GM06990 (cell line): ENCODE data around the gene RPS6KC1.

ENCODE experiments used
- DNase-seq: peaks from one replicate; pipeline ENCODE4 v3.0.0-alpha.2; 2011; ENCODE audit not compliant: insufficient read length; ENCODE audit errors: extremely low read depth
- H3K27me3 ChIP-seq: replicated peaks from 2 replicates; pipeline ENCODE4 v1.6.0; 2011; ENCODE audit warnings: low read length; ENCODE audit not compliant: control insufficient read depth, insufficient read depth
- H3K36me3 ChIP-seq: 2 replicates; pipeline ENCODE4 v1.5.1; 2011; ENCODE audit warnings: low read length; ENCODE audit not compliant: control insufficient read depth, insufficient read depth
- H3K4me3 ChIP-seq: replicated peaks from 2 replicates; pipeline ENCODE4 v1.5.1; 2011; ENCODE audit warnings: low read depth, mild to moderate bottlenecking, control low read depth, low read length
- TF ChIP-seq, protein P1 (sequence below): IDR thresholded peaks from 2 replicates; pipeline ENCODE4 v1.5.1; 2011; ENCODE audit warnings: low read length, control low read depth, mild to moderate bottlenecking, inconsistent platforms; ENCODE audit not compliant: insufficient read depth, poor library complexity, severe bottlenecking

RPS6KC1 gene

DNA sequence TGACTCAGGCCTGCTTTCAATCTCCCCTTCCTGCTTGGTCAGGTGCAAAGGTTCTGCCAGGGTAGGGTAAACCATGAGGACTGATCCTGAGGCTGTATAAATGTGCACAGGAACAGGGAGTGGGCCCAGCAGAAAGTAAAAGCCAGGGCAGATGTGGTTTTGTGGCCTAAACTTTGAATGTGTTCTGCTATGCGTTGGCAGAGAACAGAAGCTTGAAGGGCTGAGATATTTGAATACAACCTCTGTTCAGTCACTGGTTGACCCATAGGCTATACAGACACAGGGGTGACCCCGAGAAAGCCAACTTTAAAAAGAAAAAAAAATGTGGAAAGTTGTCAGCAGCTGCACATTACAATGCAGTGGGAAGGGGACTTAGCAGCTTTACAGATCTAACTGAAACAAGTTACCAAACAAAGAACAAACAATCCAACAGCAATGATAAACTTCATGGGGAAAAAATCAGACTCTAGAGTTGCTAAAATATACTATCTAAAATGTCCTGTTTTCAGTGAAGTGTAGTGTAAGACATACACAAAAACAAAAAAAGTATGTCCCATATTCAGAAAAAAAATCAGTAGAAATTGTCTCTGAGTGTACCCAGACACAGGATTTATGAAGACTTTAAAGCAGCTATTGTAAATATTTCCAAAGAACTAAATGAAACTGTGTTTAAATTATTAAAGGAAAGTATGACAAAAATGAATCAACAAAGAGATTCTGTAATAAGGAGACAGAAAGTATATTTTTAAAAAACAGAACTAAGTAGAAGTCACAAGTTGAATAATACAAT lies 216.1 kb downstream of the RPS6KC1 start:
- TF ChIP-seq, protein P1, sequence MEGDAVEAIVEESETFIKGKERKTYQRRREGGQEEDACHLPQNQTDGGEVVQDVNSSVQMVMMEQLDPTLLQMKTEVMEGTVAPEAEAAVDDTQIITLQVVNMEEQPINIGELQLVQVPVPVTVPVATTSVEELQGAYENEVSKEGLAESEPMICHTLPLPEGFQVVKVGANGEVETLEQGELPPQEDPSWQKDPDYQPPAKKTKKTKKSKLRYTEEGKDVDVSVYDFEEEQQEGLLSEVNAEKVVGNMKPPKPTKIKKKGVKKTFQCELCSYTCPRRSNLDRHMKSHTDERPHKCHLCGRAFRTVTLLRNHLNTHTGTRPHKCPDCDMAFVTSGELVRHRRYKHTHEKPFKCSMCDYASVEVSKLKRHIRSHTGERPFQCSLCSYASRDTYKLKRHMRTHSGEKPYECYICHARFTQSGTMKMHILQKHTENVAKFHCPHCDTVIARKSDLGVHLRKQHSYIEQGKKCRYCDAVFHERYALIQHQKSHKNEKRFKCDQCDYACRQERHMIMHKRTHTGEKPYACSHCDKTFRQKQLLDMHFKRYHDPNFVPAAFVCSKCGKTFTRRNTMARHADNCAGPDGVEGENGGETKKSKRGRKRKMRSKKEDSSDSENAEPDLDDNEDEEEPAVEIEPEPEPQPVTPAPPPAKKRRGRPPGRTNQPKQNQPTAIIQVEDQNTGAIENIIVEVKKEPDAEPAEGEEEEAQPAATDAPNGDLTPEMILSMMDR: no peak

DNA sequence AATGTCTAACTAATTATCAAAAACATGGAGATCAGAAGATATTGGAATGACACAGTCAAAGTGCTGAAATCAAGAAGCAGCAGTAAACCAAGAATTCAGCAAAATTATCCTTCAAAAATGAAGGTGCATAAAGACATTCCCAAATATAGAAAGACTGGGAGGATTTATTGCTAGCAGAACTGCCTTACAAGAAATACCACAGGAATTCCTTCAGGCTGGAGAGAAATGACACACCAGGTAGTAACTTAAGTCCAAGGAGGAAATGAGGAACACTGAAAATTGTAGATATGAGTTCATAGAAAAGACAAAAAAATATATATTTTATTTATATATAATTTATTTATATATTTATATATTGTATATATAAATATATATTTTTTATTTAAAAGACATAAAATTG lies 217.2 kb downstream of the RPS6KC1 start:
- TF ChIP-seq, protein P1: no peak
- Histone ChIP-seq H3K27me3 (no peaks in the 10 kb centered on the region), H3K4me3 (no peak overlapping the region), H3K36me3 (no peaks in the 10 kb centered on the region)
- no peak for DNase-seq

More for the DNA sequence above, 216.1 kb downstream of the RPS6KC1 start:
- Histone ChIP-seq H3K27me3 (no peaks in the 10 kb centered on the region), H3K4me3 (no peak overlapping the region), H3K36me3 (no peaks in the 10 kb centered on the region)
- no peak for DNase-seq

DNA sequence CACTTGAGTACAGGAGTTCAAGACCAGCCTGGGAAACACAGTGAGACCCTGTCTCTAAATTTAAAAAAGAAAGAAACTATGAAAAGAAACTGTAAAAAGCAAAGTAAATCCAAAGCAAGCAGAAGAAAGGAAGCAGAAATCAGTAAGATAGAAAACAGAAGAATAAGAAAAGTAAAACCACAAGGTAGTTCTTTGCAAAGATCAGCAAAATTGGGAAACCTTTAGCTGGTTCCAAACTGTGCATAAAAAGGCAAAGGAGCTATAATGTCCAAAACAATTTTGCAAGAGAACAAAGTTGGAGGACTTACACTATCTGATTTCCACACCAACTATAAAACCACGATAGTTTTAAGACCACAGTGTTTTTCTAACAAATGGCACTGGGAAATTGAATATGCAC lies 218.8 kb downstream of the RPS6KC1 start:
- no peaks in the 10 kb centered on the region for H3K27me3 ChIP-seq
- no peak overlapping the region for H3K4me3 ChIP-seq
- H3K36me3 ChIP-seq: no peaks in the 10 kb centered on the region
- no peak for DNase-seq
- TF ChIP-seq, protein P1: no peak

DNA sequence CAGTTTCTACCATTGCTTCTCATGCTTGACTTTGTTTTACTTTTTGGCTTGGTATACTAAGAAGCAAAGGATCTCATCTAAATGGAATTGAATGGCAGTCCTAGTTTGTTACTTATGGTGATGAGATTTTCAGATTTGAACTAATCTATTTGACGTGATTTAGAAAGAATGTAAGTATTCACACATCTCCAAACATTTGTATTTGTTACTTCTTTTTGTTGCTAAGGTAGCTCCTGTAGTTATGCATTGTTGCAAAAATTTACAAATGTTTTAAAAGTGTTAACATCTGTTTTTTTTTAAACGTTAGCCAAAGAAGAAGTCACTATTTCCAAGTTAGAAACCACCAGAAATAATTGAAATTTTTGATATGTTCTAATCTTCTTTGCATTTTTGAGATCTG lies 222.5 kb downstream of the RPS6KC1 start:
- no peaks in the 10 kb centered on the region for H3K36me3 ChIP-seq
- no peak overlapping the region for H3K4me3 ChIP-seq
- TF ChIP-seq, protein P1: no peak
- H3K27me3 ChIP-seq: no peaks in the 10 kb centered on the region
- DNase-seq: no peak

DNA sequence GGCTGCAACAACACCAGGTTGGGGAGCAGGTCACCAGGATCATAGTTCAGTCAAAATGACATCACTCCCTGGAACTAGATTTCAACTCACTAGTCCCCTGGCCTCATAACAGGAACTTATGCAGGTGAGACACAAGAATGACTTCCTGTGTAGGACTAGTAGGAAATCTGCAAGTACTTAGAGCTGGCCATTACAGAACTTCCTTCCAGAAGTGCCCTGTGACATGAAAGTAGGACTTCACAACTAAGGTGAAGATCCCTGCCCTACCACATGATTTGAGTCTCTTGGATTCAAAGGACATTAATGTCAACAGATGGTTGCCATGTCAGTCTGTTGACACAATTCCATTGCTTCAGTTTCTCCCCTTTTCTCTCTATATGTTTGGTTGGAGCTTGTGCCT lies 223.1 kb downstream of the RPS6KC1 start:
- no peak overlapping the region for H3K4me3 ChIP-seq
- DNase-seq: no peak
- no peaks in the 10 kb centered on the region for H3K27me3 ChIP-seq
- TF ChIP-seq, protein P1: no peak
- no peaks in the 10 kb centered on the region for H3K36me3 ChIP-seq
